22Rv1 (cell line): ENCODE measurements around the gene CBLL1.

Experiments used
- ZFX ChIP-seq: fragments of 450-650 bp; IDR thresholded peaks from 2 replicates; pipeline ENCODE4 v1.6.1; 2017; ENCODE audit warnings: antibody characterized with exemption, borderline replicate concordance
- TF ChIP-seq, protein P1 (sequence below): fragments of 450-650 bp; IDR thresholded peaks from 2 replicates; pipeline ENCODE4 v1.5.1; 2017; ENCODE audit warnings: mild to moderate bottlenecking

GRCh38 chr7:107782374-107782773, 38.4 kb downstream of the CBLL1 start:
- TF ChIP-seq, protein P1, sequence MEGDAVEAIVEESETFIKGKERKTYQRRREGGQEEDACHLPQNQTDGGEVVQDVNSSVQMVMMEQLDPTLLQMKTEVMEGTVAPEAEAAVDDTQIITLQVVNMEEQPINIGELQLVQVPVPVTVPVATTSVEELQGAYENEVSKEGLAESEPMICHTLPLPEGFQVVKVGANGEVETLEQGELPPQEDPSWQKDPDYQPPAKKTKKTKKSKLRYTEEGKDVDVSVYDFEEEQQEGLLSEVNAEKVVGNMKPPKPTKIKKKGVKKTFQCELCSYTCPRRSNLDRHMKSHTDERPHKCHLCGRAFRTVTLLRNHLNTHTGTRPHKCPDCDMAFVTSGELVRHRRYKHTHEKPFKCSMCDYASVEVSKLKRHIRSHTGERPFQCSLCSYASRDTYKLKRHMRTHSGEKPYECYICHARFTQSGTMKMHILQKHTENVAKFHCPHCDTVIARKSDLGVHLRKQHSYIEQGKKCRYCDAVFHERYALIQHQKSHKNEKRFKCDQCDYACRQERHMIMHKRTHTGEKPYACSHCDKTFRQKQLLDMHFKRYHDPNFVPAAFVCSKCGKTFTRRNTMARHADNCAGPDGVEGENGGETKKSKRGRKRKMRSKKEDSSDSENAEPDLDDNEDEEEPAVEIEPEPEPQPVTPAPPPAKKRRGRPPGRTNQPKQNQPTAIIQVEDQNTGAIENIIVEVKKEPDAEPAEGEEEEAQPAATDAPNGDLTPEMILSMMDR = no peak
- TF ChIP-seq ZFX = no peak
